GM18519 (cell line): ENCODE data around the gene SRD5A2.

Source experiments
- ATAC-seq: cut with Tn5 transposase; IDR thresholded peaks from one replicate; pipeline ENCODE4 v1.9.1; 2021; ENCODE audit warnings: mild to moderate bottlenecking, moderate library complexity; ENCODE audit not compliant: unreplicated experiment, low FRiP score

Gene SRD5A2

GRCh38 chr2:31580321-31581117 lies at the start of gene SRD5A2:
Gene SRD5A2, minus strand, starts transcription at chr2:31580938. Its CDS starts 38 bp downstream, at chr2:31580900.
- no peak for ATAC-seq

- ATAC-seq: no peak
These were observed 25.8 kb upstream of the SRD5A2 start for GRCh38 chr2:31606509-31606908.

GRCh38 chr2:31598694-31599093 lies 18.0 kb upstream of the SRD5A2 start:
- no peak for ATAC-seq

- ATAC-seq: no peak
These were observed 5.5 kb upstream of the SRD5A2 start for GRCh38 chr2:31586230-31586629.

- ATAC-seq: no peak
These were observed 522 bp upstream of the SRD5A2 start for GRCh38 chr2:31581124-31581795.

GRCh38 chr2:31579996-31580320 lies 780 bp downstream of the SRD5A2 start:
- no peak for ATAC-seq

- no peak for ATAC-seq
These were observed 2.4 kb downstream of the SRD5A2 start for GRCh38 chr2:31578316-31578715.

GRCh38 chr2:31577143-31577542 lies 3.6 kb downstream of the SRD5A2 start:
- ATAC-seq: no peak

GRCh38 chr2:31568585-31569201 lies 12.0 kb downstream of the SRD5A2 start:
- no peak for ATAC-seq

- no peak for ATAC-seq
These were observed 13.1 kb downstream of the SRD5A2 start for GRCh38 chr2:31567679-31568078.

- ATAC-seq: no peak
These were observed 17.4 kb downstream of the SRD5A2 start for GRCh38 chr2:31563273-31563839.

- no peak for ATAC-seq
These were observed 18.9 kb downstream of the SRD5A2 start for GRCh38 chr2:31561823-31562222.

- ATAC-seq: no peak
These were observed 22.1 kb downstream of the SRD5A2 start for GRCh38 chr2:31558401-31559295.

- ATAC-seq: no peak
These were observed 23.8 kb downstream of the SRD5A2 start for GRCh38 chr2:31556940-31557339.

GRCh38 chr2:31555967-31556706 lies 24.6 kb downstream of the SRD5A2 start:
- ATAC-seq: no peak

- ATAC-seq: no peak
These were observed 27.4 kb downstream of the SRD5A2 start for GRCh38 chr2:31553362-31553761.

GRCh38 chr2:31547485-31547884 lies 33.3 kb downstream of the SRD5A2 start:
- ATAC-seq: no peak

- no peak for ATAC-seq
These were observed 38.9 kb downstream of the SRD5A2 start for GRCh38 chr2:31541853-31542252.

- ATAC-seq: no peak
These were observed 41.2 kb downstream of the SRD5A2 start for GRCh38 chr2:31539505-31539904.

GRCh38 chr2:31535768-31536167 lies 45.0 kb downstream of the SRD5A2 start:
- no peak for ATAC-seq
